ENCODE measurements around the gene NES.

NES gene

GRCh38 chr1:156623946-156624813 lies 53.0 kb downstream of the NES start:
- DNase-seq (ENCODE audit: low read depth in 2 of 2) = no peak

- no peak for DNase-seq (ENCODE audit: low read depth in 2 of 2)
Observed at GRCh38 chr1:156622581-156623297, 54.5 kb downstream of the NES start.

- DNase-seq (ENCODE audit: low read depth in 2 of 2) = no peak
Observed at GRCh38 chr1:156619582-156619955, 57.6 kb downstream of the NES start.

- DNase-seq (ENCODE audit: low read depth in 2 of 2) = no peak
Observed at GRCh38 chr1:156618853-156619581, 58.2 kb downstream of the NES start, which contains the start of gene HAPLN2. Gene HAPLN2 (plus strand): TSS chr1:156619415. CDS start chr1:156623491, 4,076 bp downstream.

Data from stimulated activated CD8-positive, alpha-beta memory T cell treated with anti-CD3 and anti-CD28 coated beads, Interleukin-15, amount 100 ng/mL, for 4 hours (primary cell).